Stimulated activated CD8-positive, alpha-beta memory T cell treated with anti-CD3 and anti-CD28 coated beads, Interleukin-15, amount 100 ng/mL, for 48 hours (primary cell): Measurements from ENCODE around the gene SIRPB2.

Experiments used
- DNase-seq, 2 donors: peaks; one replicate each; pipeline ENCODE4 v3.0.0-alpha.2; 2020; ENCODE audit warnings: low read depth in 2 of 2

Gene SIRPB2

GRCh38 chr20:1441133-1441532 is 50.1 kb downstream of the SIRPB2 start:
- no peak for DNase-seq

DNA sequence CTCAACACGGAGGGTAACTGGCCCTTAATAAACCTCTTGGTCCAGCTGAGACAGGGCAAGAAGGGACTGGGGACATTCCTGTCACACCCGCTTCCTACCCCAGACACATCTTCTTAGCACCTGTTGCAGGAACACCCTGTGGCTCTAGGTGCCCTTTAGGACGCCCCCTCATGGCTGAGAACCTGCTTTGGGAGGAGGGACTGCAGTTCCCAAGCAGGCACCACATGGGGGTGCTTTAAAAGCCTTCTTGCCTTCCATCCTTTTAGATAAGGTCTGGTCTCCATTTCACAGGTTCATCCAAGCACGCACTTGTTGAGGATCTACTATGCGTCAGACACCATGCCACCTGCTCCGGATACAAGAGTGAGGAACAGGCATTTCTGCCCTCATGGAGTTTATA is 51.2 kb downstream of the SIRPB2 start:
- DNase-seq: no peak

DNA sequence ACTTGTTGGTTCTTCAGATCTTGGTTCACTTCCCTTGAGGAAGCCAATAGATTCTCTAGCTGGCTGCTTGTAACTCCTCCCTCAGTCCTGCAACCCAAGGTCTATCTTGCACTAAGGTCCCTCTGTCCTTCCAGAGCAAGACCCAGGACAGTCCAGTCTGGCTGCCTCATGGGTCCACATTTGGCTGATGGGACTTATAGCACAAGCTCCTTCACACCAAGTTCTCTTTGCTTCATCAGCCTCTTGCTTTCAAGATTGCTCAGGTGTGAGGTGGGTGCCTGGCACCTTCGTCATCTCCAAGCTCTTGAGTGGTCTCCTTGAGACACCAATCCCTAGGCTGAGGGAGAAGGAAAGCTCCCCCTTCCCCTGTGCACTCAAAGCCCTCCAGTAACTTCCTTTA is 52.9 kb downstream of the SIRPB2 start:
- no peak for DNase-seq

DNA sequence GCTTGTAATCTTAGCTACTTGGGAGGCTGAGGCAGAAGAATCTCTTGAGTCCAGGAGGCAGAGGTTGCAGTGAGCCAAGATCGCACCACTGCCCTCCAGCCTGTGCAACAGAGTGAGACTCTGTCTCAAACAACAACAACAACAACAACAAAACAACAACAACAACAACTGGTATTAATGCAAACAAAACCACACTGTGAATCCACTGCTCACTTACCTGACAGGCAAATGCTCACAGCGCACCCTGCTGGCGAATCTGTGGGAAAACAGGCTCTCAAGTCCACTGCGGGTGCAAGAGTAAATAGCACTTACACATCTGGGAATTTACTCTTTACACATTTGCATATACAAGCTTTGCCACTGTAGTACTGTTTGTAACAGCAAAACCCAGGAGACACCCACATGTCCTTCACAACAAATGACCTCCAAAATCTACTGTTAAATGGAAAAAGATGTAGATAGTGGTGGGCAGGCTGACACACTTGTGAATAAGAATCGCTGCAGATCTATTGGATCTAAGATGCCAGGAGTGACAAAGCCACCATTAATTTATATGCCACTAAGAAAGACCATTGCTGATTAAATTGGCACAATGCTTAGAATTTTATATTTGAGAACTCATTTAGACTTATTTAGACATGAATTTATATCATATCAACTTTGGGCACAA is 53.9 kb downstream of the SIRPB2 start:
- peak; percentile 47 to 53 for DNase-seq

DNA sequence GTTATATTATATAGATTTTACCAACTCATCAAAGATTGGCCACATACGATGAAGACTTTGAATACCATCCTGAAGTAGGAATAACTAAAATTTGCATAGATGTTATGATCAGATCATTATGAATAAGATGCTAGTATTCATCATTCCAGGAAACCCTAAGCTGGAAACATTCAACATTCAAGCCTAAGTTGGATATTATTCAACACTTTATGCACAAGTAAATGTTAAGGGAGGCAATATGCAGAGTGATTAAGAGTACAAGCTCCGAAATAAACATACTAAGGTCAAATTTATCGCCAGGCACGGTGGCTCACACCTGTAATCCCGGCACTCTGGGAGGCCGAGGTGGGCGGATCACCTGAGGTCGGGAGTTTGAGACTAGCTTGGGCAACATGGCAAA is 55.0 kb downstream of the SIRPB2 start:
- no peak for DNase-seq

DNA sequence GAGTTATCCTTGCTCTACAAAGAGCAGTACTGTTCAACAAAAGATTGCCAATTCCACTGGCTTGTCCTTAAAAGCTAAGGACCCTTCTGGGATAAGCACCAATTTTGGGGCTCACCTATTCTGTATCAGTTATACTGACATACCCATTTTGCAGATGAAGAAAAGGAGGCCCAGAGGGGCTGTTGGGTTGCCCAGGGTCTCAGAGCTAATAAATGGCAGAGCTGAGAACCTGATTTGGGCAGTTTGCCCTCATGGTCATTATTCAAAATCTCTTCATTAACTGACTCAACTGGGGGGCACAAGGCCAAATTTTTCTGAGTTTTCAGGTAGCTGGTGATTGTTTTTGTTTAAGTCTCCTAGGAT is 55.9 kb downstream of the SIRPB2 start:
- no peak for DNase-seq

DNA sequence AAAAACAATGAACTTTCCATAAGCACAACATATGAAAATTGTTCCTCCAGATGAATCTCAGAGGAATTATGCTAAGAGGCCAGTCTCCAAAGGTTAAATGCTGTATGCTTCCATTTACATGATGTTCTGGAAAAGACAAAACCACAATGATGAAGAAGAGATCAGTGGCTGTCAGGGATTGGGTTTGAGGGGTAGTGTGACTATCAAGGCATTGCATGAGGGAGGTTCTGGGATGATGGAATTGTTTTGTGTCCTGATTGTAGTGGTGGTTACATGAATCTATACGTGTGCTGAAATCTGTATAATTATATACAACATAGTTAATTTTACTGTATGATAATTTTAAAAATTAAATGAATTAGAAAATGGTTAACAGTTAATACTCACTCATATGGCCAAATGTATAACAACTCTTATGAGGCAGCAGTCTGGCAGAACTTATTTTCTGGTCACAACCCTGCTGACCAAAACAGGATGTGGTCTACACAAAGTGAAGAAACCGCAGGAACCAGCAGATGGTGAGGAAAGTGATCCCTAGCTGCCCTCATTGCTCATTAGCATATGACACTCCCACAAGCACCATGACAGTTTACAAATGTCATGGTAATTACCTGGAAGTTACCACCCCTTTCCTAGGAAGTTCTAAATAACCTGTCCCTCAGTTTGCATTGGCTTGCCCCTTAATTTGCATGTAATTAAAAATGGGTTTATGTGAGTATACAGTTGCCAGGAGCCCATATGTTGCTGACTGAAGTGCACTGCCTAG is 56.5 kb downstream of the SIRPB2 start:
- DNase-seq: peak; percentile 40 to 44

DNA sequence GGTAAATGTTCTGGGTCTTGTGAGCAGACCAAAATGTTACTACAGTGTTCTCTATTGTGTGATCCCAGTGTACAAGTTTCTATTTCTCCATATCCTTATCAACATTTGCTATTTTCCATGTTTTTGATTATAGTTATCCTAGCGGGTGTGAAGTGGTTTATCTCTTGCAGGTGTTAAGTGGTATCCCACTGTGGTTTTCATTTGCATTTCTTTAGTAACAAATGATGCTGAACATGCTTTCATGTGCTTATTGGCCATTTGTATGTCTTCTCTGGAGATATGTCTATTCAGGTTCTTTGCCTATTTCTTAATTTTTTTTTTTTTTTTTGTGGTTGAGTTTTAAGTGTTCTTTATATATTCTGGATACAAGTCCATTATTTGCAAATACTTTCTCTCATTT is 60.1 kb downstream of the SIRPB2 start:
- no peak for DNase-seq

- DNase-seq: no peak
Measured at GRCh38 chr20:1430004-1430451, 61.2 kb downstream of the SIRPB2 start.

DNA sequence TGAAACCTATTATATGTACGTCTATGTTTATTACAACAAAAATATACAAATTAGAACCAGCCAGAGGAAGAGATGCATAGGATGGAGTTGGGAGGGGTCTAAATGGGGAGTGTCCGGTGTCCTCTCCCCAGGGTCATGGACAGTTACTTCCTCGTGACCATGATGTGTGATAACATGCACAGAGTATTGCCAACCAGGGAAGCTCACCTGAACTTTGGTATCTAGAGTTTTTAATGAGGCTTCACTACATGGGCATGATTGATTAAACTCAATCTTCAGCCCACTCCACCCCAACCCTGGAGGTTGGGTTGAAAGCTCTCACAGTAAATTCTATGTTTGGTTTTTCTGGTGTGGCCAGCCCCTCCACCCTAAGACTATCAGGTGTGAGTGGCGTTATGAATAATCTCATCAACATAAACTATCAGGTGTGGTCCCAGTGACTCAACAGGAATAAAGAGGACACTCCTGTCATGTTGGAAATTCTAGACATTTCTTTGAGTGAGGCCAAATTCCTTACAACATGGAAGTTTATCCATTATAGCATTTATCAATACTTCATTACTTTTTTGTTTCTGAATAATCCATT is 62.0 kb downstream of the SIRPB2 start:
- no peak for DNase-seq

- no peak for DNase-seq
Measured at GRCh38 chr20:1427457-1428054, 63.7 kb downstream of the SIRPB2 start.

- DNase-seq: no peak
Measured at GRCh38 chr20:1426231-1426849, 64.9 kb downstream of the SIRPB2 start.
